Measurements from ENCODE around the gene BCL11B. TPM values are rescaled to one million over a fixed set of nuclear protein-coding genes. Genes with fewer than 3 reads are reported as not detected.

BCL11B gene
- polyA plus RNA-seq, 3 donors: 0.01 TPM; not detected in 2

GRCh38 chr14:99134516-99135046 is 137.4 kb downstream of the BCL11B start:
- no peak overlapping the region for H3K4me2 ChIP-seq (replicated peaks; ENCODE audit: extremely low read depth, low read length, poor library complexity, severe bottlenecking)
- DNase-seq: no peak
- no peak for TF ChIP-seq CTCF (IDR thresholded peaks at IDR 0.05)
- H3K27ac ChIP-seq (ENCODE audit: low read depth in 1 of 2, low read length in 2 of 2): no peak overlapping the region
- H3K9ac ChIP-seq (ENCODE audit: insufficient read depth, low read length, poor library complexity, severe bottlenecking): no peak overlapping the region
- no peaks in the 10 kb centered on the region for H3K79me2 ChIP-seq (ENCODE audit: insufficient read depth, low read length)
- H3K9me3 ChIP-seq (replicated peaks in 1 of 2; ENCODE audit: control insufficient read depth in 1 of 2, insufficient read depth in 1 of 2, low read length in 2 of 2): no peaks in the 10 kb centered on the region
- H3K9me3 Mint-ChIP-seq: peaks cover 0 to 8% (median 0%) of the 10 kb centered on the region in 7 donors
- intact Hi-C loops (cut with micrococcal nuclease): no loop called here
- H3K4me1 ChIP-seq (ENCODE audit: control insufficient read depth in 1 of 2, insufficient read depth in 2 of 2, low read length in 2 of 2): no peaks in the 10 kb centered on the region
- H3K4me3 ChIP-seq (replicated peaks in 1 of 3; ENCODE audit: low read depth in 2 of 3, low read length in 3 of 3): no peak overlapping the region
- no peak overlapping the region for H3K4me3 Mint-ChIP-seq
- H3K27ac Mint-ChIP-seq: peak overlapping the region in 1 of 7 donors; percentile 27
- no peaks in the 10 kb centered on the region for H3K27me3 ChIP-seq (ENCODE audit: control insufficient read depth in 2 of 2, insufficient read depth in 2 of 2, low read length in 2 of 2)
- H2AFZ ChIP-seq (ENCODE audit: insufficient read depth, low read depth, low read length, poor library complexity, severe bottlenecking): no peak overlapping the region
- peaks cover 7% of the 10 kb centered on the region for H3K4me1 Mint-ChIP-seq
- WGBS (ENCODE audit: insufficient coverage): 95% methylated on average over 6 of the region's 8 CpGs
- H3K36me3 ChIP-seq (replicated peaks in 1 of 2; ENCODE audit: control insufficient read depth in 1 of 2, insufficient read depth in 2 of 2, low read length in 2 of 2): no peaks in the 10 kb centered on the region
- no peaks in the 10 kb centered on the region for H4K20me1 ChIP-seq (ENCODE audit: insufficient read depth, low read length)
- peaks cover 0 to 13% (median 8%) of the 10 kb centered on the region in 3 donors for H3K27me3 Mint-ChIP-seq (ENCODE audit: low read depth in 3 of 3)
- H3K36me3 Mint-ChIP-seq: no peaks in the 10 kb centered on the region

GRCh38 chr14:99133636-99134515 is 138.1 kb downstream of the BCL11B start:
- Histone ChIP-seq H3K4me2 (replicated peaks; ENCODE audit: extremely low read depth, low read length, poor library complexity, severe bottlenecking) (no peak overlapping the region), H4K20me1 (ENCODE audit: insufficient read depth, low read length) (no peaks in the 10 kb centered on the region), H3K27me3 (ENCODE audit: control insufficient read depth in 2 of 2, insufficient read depth in 2 of 2, low read length in 2 of 2) (no peaks in the 10 kb centered on the region), H3K79me2 (ENCODE audit: insufficient read depth, low read length) (no peaks in the 10 kb centered on the region), H2AFZ (ENCODE audit: insufficient read depth, low read depth, low read length, poor library complexity, severe bottlenecking) (no peak overlapping the region), H3K9me3 (replicated peaks in 1 of 2; ENCODE audit: control insufficient read depth in 1 of 2, insufficient read depth in 1 of 2, low read length in 2 of 2) (no peaks in the 10 kb centered on the region), H3K36me3 (replicated peaks in 1 of 2; ENCODE audit: control insufficient read depth in 1 of 2, insufficient read depth in 2 of 2, low read length in 2 of 2) (no peaks in the 10 kb centered on the region), H3K9ac (ENCODE audit: insufficient read depth, low read length, poor library complexity, severe bottlenecking) (no peak overlapping the region), H3K4me3 (replicated peaks in 1 of 3; ENCODE audit: low read depth in 2 of 3, low read length in 3 of 3) (no peak overlapping the region), H3K27ac (ENCODE audit: low read depth in 1 of 2, low read length in 2 of 2) (no peak overlapping the region), H3K4me1 (ENCODE audit: control insufficient read depth in 1 of 2, insufficient read depth in 2 of 2, low read length in 2 of 2) (no peaks in the 10 kb centered on the region)
- Mint-ChIP-seq H3K9me3 (peaks cover 0 to 8% (median 0%) of the 10 kb centered on the region in 7 donors), H3K27ac (no peak overlapping the region), H3K4me1 (peaks cover 11% of the 10 kb centered on the region), H3K27me3 (ENCODE audit: low read depth in 3 of 3) (peaks cover 0 to 13% (median 11%) of the 10 kb centered on the region in 3 donors), H3K4me3 (no peak overlapping the region), H3K36me3 (no peaks in the 10 kb centered on the region)
- no peak for DNase-seq
- WGBS (ENCODE audit: insufficient coverage): 88% methylated on average over 10 of the region's 16 CpGs
- no peak for TF ChIP-seq CTCF (IDR thresholded peaks at IDR 0.05)
- intact Hi-C loops (cut with micrococcal nuclease): no loop called here
